HepG2 (cell line): ENCODE measurements around the gene PHACTR1. TPM values are rescaled to one million over a fixed set of nuclear protein-coding genes. Genes with fewer than 3 reads are reported as not detected.

Experiments used
- BATF2 ChIP-seq: sonication (generic); formaldehyde crosslinking; IDR thresholded peaks from 2 replicates; pipeline ENCODE4 v1.8.0; 2022; ENCODE audit warnings: mild to moderate bottlenecking, missing genetic modification reagents, moderate library complexity
- CHD2 ChIP-seq: IDR thresholded peaks from 2 replicates; pipeline ENCODE4 v1.6.1; 2011; ENCODE audit warnings: low read depth, low read length, improper control_type of control experiment
- GATAD2A ChIP-seq: IDR thresholded peaks from 2 replicates; pipeline ENCODE4 v1.6.1; 2016
- HMGA1 ChIP-seq: sonication (generic); formaldehyde crosslinking; conservative IDR thresholded peaks from 2 replicates; pipeline ENCODE4 v1.4.0; 2020; ENCODE audit warnings: missing genetic modification reagents
- IRF2 ChIP-seq: IDR thresholded peaks from 2 replicates; pipeline ENCODE4 v1.6.1; 2018; ENCODE audit warnings: missing genetic modification reagents, missing compliant biosample characterization
- KAT7 ChIP-seq: IDR thresholded peaks from 2 replicates; pipeline ENCODE4 v1.6.1; 2018; ENCODE audit warnings: borderline replicate concordance, missing compliant biosample characterization
- KLF9 ChIP-seq: IDR thresholded peaks from 2 replicates; pipeline ENCODE4 v1.6.1; 2016; ENCODE audit warnings: low read depth
- SCMH1 ChIP-seq: sonication (generic); formaldehyde crosslinking; IDR thresholded peaks from 2 replicates; pipeline ENCODE4 v1.9.0; 2021; ENCODE audit warnings: missing genetic modification reagents, mild to moderate bottlenecking, borderline replicate concordance
- SOX13 ChIP-seq, 3 experiments: fragments of 450-650 bp in 1 of 3; sonication (generic) in 1 of 3; formaldehyde crosslinking in 1 of 3; IDR thresholded peaks in 2 of 3; conservative IDR thresholded peaks in 1 of 3; 2 replicates each; pipeline versions ENCODE4 v1.5.0 to v1.6.1; 2016 to 2020; ENCODE audit warnings: antibody characterized with exemption in 1 of 3, mild to moderate bottlenecking in 1 of 3, missing compliant biosample characterization in 1 of 3, missing genetic modification reagents in 1 of 3, moderate library complexity in 1 of 3
- SUZ12 ChIP-seq: fragments of 150-350 bp; IDR thresholded peaks from 2 replicates; pipeline ENCODE4 v1.6.1; 2014; ENCODE audit warnings: low read depth, low read length
- TOPORS ChIP-seq: sonication (generic); formaldehyde crosslinking; IDR thresholded peaks from 2 replicates; pipeline ENCODE4 v1.8.0; 2023; ENCODE audit warnings: mild to moderate bottlenecking, missing genetic modification reagents
- ZNF496 ChIP-seq: sonication (generic); formaldehyde crosslinking; IDR thresholded peaks from 2 replicates; pipeline ENCODE4 v1.8.1; 2023; ENCODE audit warnings: mild to moderate bottlenecking, moderate library complexity, missing genetic modification reagents; ENCODE audit not compliant: insufficient replicate concordance
- polyA plus RNA-seq, 8 experiments: library from polyadenylated mRNA; depleted of rRNA in 3 of 8; stranded (reverse) in 7 of 8; unstranded in 1 of 8; fragments of >200 nt; fragmentation: Illumina TruSeq in 4 of 8; extraction: Trizol in 4 of 8; gene quantifications; 2 replicates each; pipeline versions ENCODE4 v1.2.1 to v1.2.3, GENCODE V29; 2011 to 2016; ENCODE audit warnings: low read depth in 4 of 8, missing spikeins in 1 of 8, mixed read lengths in 1 of 8; ENCODE audit not compliant: insufficient read depth in 1 of 8
- total RNA-seq, 5 experiments: library from RNA; depleted of rRNA; stranded (reverse); fragments of >200 nt; fragmentation: Illumina TruSeq; extraction: Trizol; gene quantifications; 2 replicates each; pipeline ENCODE4 v1.2.3, GENCODE V29; 2016; ENCODE audit warnings: low read depth in 1 of 5
- TF ChIP-seq, protein P1 (sequence below): fragments of 450-650 bp; IDR thresholded peaks from 2 replicates; pipeline ENCODE4 v1.6.1; 2016
- TF ChIP-seq, protein P2 (sequence below): sonication (generic); formaldehyde crosslinking; conservative IDR thresholded peaks from 2 replicates; pipeline ENCODE4 v1.5.0; 2020; ENCODE audit warnings: missing genetic modification reagents
- TF ChIP-seq, protein P3 (sequence below), 2 experiments: IDR thresholded peaks; 2 replicates each; pipeline ENCODE4 v1.6.1; 2011 to 2012; ENCODE audit warnings: low read length in 2 of 2, borderline replicate concordance in 1 of 2, low read depth in 1 of 2, mild to moderate bottlenecking in 1 of 2, moderate library complexity in 1 of 2
- TF ChIP-seq, protein P4 (sequence below): IDR thresholded peaks from 2 replicates; pipeline ENCODE4 v1.4.0; 2020; ENCODE audit warnings: mild to moderate bottlenecking, missing genetic modification reagents

The PHACTR1 gene
- total and polyA plus RNA-seq, 2 of the 13 experiments (the other 11 are each of a cell fraction or from before 2014, with no cell fraction given): 0.09 TPM; not detected in 1

GRCh38 chr6:13328076-13328874 is 611.7 kb downstream of the PHACTR1 start, which contains the start of gene TBC1D7 (continued):
- TF ChIP-seq, protein P1, sequence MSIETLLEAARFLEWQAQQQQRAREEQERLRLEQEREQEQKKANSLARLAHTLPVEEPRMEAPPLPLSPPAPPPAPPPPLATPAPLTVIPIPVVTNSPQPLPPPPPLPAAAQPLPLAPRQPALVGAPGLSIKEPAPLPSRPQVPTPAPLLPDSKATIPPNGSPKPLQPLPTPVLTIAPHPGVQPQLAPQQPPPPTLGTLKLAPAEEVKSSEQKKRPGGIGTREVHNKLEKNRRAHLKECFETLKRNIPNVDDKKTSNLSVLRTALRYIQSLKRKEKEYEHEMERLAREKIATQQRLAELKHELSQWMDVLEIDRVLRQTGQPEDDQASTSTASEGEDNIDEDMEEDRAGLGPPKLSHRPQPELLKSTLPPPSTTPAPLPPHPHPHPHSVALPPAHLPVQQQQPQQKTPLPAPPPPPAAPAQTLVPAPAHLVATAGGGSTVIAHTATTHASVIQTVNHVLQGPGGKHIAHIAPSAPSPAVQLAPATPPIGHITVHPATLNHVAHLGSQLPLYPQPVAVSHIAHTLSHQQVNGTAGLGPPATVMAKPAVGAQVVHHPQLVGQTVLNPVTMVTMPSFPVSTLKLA: no peak
- TF ChIP-seq SCMH1: no peak
- 0 out of 2 replicates have a peak, but pooled peaks have one; percentile 26 for TF ChIP-seq BATF2
- no peak for TF ChIP-seq ZNF496 (CRISPR knock-in tag)
- TF ChIP-seq, protein P2, sequence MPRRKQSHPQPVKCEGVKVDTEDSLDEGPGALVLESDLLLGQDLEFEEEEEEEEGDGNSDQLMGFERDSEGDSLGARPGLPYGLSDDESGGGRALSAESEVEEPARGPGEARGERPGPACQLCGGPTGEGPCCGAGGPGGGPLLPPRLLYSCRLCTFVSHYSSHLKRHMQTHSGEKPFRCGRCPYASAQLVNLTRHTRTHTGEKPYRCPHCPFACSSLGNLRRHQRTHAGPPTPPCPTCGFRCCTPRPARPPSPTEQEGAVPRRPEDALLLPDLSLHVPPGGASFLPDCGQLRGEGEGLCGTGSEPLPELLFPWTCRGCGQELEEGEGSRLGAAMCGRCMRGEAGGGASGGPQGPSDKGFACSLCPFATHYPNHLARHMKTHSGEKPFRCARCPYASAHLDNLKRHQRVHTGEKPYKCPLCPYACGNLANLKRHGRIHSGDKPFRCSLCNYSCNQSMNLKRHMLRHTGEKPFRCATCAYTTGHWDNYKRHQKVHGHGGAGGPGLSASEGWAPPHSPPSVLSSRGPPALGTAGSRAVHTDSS (CRISPR knock-in tag): no peak
- peak; percentile 13 for TF ChIP-seq SOX13 (IDR thresholded peaks at IDR 0.05)
- TF ChIP-seq SOX13 (CRISPR knock-in tag; conservative IDR thresholded peaks at IDR 0.05 in 1 of 2, IDR thresholded peaks at IDR 0.05 in 1 of 2): peak in 1 of 2 experiments; percentile 32; a peak in 2 of 4 replicates
- no peak for TF ChIP-seq SUZ12
- TF ChIP-seq HMGA1 (CRISPR knock-in tag): no peak
- peak; percentile 98; the same call in 1 of the 2 replicates for TF ChIP-seq KAT7 (CRISPR knock-in tag)
- TF ChIP-seq IRF2 (CRISPR knock-in tag): peak; percentile 30; the same call in 1 of the 2 replicates
- TF ChIP-seq, protein P3, sequence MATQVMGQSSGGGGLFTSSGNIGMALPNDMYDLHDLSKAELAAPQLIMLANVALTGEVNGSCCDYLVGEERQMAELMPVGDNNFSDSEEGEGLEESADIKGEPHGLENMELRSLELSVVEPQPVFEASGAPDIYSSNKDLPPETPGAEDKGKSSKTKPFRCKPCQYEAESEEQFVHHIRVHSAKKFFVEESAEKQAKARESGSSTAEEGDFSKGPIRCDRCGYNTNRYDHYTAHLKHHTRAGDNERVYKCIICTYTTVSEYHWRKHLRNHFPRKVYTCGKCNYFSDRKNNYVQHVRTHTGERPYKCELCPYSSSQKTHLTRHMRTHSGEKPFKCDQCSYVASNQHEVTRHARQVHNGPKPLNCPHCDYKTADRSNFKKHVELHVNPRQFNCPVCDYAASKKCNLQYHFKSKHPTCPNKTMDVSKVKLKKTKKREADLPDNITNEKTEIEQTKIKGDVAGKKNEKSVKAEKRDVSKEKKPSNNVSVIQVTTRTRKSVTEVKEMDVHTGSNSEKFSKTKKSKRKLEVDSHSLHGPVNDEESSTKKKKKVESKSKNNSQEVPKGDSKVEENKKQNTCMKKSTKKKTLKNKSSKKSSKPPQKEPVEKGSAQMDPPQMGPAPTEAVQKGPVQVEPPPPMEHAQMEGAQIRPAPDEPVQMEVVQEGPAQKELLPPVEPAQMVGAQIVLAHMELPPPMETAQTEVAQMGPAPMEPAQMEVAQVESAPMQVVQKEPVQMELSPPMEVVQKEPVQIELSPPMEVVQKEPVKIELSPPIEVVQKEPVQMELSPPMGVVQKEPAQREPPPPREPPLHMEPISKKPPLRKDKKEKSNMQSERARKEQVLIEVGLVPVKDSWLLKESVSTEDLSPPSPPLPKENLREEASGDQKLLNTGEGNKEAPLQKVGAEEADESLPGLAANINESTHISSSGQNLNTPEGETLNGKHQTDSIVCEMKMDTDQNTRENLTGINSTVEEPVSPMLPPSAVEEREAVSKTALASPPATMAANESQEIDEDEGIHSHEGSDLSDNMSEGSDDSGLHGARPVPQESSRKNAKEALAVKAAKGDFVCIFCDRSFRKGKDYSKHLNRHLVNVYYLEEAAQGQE (IDR thresholded peaks at IDR 0.05; ENCODE audit: borderline replicate concordance in 1 of 2, low read depth in 1 of 2, low read length in 2 of 2): peak in 1 of 2 experiments; percentile 32; a peak in 1 of 4 replicates
- no peak for TF ChIP-seq KLF9 (CRISPR knock-in tag)
- TF ChIP-seq TOPORS (CRISPR knock-in tag): no peak; the same call in 1 of the 2 replicates
- TF ChIP-seq, protein P4, sequence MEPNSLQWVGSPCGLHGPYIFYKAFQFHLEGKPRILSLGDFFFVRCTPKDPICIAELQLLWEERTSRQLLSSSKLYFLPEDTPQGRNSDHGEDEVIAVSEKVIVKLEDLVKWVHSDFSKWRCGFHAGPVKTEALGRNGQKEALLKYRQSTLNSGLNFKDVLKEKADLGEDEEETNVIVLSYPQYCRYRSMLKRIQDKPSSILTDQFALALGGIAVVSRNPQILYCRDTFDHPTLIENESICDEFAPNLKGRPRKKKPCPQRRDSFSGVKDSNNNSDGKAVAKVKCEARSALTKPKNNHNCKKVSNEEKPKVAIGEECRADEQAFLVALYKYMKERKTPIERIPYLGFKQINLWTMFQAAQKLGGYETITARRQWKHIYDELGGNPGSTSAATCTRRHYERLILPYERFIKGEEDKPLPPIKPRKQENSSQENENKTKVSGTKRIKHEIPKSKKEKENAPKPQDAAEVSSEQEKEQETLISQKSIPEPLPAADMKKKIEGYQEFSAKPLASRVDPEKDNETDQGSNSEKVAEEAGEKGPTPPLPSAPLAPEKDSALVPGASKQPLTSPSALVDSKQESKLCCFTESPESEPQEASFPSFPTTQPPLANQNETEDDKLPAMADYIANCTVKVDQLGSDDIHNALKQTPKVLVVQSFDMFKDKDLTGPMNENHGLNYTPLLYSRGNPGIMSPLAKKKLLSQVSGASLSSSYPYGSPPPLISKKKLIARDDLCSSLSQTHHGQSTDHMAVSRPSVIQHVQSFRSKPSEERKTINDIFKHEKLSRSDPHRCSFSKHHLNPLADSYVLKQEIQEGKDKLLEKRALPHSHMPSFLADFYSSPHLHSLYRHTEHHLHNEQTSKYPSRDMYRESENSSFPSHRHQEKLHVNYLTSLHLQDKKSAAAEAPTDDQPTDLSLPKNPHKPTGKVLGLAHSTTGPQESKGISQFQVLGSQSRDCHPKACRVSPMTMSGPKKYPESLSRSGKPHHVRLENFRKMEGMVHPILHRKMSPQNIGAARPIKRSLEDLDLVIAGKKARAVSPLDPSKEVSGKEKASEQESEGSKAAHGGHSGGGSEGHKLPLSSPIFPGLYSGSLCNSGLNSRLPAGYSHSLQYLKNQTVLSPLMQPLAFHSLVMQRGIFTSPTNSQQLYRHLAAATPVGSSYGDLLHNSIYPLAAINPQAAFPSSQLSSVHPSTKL (CRISPR knock-in tag): peak; percentile 49
- peak; percentile 87 for TF ChIP-seq CHD2
- TF ChIP-seq GATAD2A: no peak; the same call in 1 of the 2 replicates
